HG03558 (cell line): ENCODE measurements around the gene RNF186.
"Not testable (repeated sequence)": the region's sequence is repeated elsewhere in the genome, so short reads cannot be mapped to it uniquely, and the experiment has no call there.

Experiments
- ATAC-seq: cut with Tn5 transposase; IDR thresholded peaks from one replicate; pipeline ENCODE4 v1.9.1; 2021; ENCODE audit warnings: moderate number of reproducible peaks; ENCODE audit not compliant: unreplicated experiment; ENCODE audit errors: extremely low read depth

Gene RNF186

DNA sequence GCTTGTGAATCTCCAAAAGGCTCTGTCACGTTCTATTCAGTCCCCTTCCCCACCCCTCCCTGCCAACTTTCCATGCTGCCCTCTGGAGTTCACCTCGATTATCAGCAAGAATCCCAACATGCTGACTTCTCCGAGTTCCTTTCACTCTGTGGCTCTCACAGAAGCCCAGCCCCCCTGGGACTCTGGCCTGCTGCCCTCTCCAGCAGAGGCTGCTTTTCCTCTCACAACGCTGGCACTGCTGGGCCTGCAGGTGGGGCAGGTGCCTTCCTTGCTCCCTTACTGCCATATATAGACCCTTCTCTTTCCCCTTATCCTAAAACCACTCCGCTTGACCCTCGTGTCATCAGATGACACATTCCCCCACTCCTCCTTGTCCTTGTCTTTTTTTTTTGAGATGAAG is 10.2 kb upstream of the RNF186 start:
- ATAC-seq = no peak

- ATAC-seq = no peak
These were observed 9.5 kb upstream of the RNF186 start for GRCh38 chr1:19824541-19824940.

GRCh38 chr1:19824036-19824435 is 9.0 kb upstream of the RNF186 start:
- no peak for ATAC-seq

DNA sequence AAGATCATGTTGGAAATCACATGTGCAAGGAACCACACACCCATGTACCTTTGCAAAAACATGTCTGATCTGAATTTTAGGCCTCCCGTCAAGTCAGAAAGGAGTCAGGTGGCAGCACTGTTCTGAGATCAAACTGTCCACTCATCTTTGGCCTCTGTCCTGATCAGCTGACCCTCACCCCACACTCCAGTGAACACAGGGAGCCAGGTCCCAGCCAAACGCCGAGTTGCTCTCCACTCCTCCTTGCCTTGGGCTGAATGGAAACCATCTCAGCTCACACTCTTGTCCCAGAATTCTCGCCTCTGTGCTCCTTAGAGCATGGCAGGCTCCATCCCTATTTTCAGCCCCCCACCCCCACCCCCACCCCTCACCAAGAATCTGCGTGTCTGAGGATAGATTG is 4.6 kb upstream of the RNF186 start:
- ATAC-seq = no peak

- ATAC-seq = no peak
These were observed 3.2 kb upstream of the RNF186 start for GRCh38 chr1:19818324-19818723.

- no peak for ATAC-seq
These were observed 2.1 kb upstream of the RNF186 start for GRCh38 chr1:19817160-19817559.

DNA sequence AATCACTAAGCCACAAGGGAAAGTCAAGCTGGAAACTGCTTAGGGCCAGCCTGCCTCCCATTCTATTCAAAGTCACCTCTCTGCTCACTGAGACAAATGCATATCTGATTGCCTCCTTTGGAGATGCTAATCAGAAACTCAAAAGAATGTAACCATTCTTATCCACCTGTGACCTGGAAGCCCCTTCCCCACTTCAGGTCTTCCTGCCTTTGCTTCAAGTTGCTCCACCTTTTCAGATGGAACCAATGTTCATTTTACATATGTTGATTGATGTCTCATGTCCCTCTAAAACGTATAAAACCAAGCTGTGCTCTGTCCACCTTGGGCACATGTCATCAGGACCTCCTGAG is 1.6 kb upstream of the RNF186 start:
- not testable (repeated sequence) for ATAC-seq

- no peak for ATAC-seq
These were observed 986 bp upstream of the RNF186 start for GRCh38 chr1:19815801-19816736.

- no peak for ATAC-seq
These were observed 830 bp downstream of the RNF186 start for GRCh38 chr1:19814244-19814661.

DNA sequence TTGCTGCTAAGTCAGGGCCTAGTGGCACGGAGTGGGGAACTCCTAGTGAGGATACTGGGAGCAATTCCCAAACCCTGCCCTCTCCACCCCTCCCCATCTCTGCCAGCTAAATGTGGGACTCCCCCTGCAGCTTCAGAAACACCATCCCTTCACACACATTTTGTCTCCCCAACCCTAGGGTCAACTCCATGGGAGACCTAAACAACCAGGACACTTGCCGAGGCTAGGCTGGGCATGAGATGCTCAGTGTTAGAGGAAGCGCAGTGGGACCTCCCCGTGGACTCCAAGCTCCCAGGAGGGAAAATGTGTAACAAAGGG is 1.5 kb downstream of the RNF186 start:
- no peak for ATAC-seq

DNA sequence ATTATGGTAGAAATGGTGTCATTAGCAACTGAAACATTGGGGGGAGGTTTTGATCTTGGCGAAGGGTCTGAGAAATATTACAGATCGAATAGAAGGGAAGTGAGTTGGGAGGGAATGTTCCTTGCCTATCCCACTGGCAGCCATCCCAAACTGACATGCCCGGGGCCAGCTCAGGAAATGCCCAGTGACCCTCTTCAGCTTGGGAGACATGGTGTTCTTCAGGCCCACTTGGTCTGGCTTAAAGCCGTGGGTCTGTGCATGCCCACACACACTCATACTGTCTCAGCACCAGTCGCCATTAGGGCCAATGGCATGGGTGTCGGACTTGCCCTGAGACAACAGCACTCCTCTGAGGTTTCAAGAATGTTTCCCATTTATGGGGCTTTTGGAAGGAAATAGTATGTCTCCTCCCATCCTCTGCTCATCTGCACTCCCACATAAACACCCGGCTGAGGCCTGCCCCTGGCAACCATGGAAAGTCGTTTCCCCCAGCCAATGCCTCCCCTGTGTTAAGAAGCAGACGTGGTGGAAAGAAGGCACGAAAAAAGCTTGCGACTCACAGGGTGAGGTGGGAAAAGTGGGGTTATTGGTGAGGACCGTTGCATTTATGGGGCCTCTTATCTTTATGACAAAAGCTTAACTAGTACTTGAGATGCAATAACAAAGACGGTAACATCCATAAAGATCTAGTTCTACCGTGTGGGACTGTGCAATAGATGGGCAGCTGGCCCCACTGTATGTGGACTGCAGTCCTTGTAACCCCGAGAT is 2.0 kb downstream of the RNF186 start:
- ATAC-seq = no peak

DNA sequence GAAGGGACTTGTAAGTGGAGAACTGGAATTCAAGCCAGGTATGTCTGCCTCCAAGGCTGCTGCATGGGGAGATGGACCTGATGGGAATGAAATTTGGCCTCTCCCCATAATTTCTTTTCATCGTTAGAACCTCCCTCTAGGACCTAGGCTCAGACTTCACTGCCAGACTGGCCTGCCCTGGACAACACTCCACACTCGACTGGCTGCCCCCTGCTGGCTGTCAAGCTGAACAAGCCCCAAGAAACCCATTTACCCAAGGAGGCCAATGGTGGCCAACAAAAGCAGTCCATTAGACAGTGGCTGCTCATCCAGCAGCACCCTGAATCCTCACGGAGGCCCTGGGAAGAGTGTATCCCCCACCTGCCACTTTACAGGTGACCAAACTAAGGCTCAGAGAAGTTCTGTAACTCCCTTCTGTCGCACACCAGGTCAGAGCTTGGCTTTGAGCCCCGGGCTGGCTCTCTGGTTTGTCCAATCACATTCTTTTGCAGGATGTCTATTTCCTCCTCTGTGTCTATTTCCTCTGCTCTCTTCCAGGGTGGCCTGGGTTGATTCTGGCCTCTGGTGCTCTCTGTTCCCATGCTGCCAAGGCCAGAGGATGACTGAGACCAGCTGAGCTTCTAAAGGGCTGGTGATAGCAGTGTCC is 3.8 kb downstream of the RNF186 start:
- no peak for ATAC-seq

DNA sequence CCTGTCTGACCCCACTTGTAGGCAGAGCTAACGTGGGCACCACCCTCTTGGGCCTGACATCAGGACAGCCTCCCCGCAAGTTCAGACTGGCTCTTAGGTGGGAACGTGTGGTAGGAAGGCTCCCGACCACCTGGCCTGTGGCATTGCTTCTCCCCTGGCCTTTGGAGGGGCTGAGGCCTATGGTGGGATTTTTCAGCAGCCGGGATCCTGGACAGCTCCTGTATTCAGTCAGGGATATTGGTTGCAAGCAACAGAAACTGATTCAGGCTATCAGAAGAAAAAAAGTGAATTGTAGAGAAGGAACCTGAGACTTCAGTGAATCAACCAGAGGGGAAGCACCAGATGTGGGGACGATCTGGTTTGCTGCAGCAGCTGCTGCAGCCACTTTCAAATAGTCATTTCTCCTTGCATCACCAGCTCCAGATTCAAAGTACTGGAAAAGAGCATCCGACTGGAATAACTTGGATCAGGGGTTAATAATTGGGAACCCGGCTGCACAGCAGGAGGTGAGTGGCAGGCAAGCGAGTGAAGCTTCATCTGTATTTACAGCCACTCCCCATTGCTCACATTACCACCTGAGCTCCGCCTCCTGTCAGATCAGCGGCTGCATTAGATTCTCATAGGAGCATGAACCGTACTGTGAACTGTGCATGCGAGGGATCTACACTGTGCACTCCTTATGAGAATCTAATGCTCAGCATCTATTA is 5.9 kb downstream of the RNF186 start:
- ATAC-seq = no peak

- no peak for ATAC-seq
These were observed 6.7 kb downstream of the RNF186 start for GRCh38 chr1:19808351-19808750.

DNA sequence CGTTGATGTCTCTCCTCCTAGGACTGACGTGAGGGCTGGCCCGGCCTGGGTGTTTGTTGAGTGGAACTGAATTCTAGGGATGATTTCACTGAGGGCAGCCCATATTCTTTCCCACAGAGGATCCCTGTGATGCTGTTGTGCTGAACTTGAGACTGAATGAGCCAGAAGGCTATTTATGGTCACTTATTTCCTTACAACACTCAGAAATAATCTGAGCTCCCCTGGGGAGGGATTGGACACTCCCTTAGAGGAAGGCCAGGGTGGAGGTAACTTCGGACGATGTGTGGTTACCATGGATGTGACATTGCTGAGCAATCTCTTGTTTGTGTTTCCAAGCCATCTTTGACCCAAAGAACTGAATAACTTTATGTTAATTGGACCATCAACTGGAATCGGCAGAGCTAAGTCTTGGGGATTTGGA is 10.2 kb downstream of the RNF186 start:
- no peak for ATAC-seq

GRCh38 chr1:19802269-19802668 is 12.8 kb downstream of the RNF186 start:
- no peak for ATAC-seq

DNA sequence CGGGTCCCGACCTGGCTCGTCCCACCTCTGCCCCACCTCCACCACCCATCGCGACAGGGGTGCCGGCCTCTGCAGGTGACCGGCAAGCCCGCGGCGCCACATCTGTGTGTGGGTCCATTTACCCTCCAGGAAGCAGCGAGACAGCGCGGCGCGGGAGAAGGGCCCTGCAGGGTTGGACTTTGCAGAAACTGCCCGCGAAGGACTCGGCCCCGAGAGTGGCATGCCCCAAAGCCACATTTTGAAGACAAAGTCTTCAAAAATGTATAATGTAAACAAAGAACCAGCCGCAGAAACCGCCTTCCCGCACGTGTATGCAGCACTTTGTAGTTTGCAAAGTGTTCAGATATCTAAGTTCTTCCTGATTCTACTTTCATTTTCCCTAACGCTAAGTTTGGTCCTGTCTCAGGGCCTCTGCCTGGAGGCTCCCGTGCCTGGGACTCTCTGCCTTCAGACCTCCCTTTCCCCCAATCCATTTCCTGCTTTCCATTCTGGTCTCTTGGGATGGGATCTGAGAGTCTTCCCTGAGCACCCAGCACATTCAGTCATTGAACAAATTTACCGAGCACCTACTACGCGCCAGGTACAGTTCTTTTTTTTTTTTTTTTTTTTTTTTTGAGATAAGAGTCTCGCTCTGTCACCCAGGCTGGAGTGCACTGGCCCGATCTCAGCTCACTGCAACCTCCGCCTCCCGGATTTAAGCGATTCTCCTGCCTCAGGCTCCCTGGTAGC is 14.8 kb downstream of the RNF186 start:
- no peak for ATAC-seq

DNA sequence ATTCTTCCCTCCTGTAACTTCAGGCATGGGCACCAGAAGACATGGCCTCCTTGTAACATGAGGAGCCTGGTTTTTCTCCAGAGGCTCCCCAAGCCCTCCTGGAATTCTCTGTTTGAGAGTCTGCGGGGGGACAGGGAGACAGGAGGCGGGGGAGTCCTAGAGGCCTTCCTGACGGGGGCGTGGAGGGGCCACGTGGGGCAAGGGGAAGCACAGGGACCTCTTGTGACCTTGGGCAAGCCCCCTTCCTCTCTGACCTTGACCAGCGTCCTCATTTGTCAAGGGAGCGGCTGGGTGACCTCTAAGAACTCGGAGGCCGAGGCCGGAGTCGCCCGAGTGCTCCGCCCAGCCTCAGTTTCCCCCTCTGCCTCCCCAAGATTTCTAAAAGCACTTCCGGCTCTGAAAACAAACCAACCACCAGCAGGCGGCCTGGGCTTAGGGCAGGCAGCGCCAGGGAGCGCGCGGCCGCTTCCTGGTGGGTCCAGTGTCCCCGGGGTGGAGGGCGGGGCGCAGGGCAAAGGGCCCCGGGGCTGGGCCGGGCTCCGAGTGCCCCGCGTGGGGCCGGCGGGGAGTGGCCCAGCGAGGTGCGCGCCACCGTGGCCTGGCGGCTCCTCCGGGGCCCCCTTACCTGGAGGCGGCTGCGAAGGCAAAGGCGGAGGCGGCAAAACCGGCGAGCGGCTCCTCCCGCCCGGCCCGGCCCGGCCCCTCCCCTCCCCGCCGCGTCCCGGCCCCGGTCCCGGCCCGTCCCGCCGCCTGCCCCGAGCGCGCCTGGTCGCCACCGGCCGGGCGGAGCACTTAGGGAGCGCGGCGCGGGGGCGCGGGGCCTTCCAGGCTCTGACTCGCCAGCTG is 15.6 kb downstream of the RNF186 start, which contains the start of gene TMCO4:
Gene TMCO4 (minus strand): TSS at position 687 of the 846 bp plus-strand sequence. CDS start 19,158 bp downstream, outside the sequence.
- no peak for ATAC-seq
